Natural killer cell (primary cell): ENCODE measurements around the gene IRF4. TPM values are rescaled to one million over a fixed set of nuclear protein-coding genes. Genes with fewer than 3 reads are reported as not detected.

Experiments used
- ATAC-seq, 3 donors: fragments of 150-1000 bp in 2 of 3; fragments of 200-7000 bp in 1 of 3; cut with Tn5 transposase; 1 replicate in 1 of 3; 2 replicates in 2 of 3; pipeline ENCODE4 v1.10.0; 2021; ENCODE audit warnings: mild to moderate bottlenecking in 2 of 3, moderate library complexity in 2 of 3
- DNase-seq, 2 donors: peaks; one replicate each; pipeline versions ENCODE4 v3.0.0 to v3.0.0-alpha.2; 2013 to 2021; ENCODE audit warnings: mixed read lengths in 1 of 2
- H3K27ac ChIP-seq: one replicate; pipeline ENCODE4 v1.5.1; 2013; ENCODE audit warnings: mild to moderate bottlenecking, low read length
- H3K27me3 ChIP-seq: one replicate; pipeline ENCODE4 v1.6.1; 2013; ENCODE audit warnings: low read length; ENCODE audit not compliant: control insufficient read depth, insufficient read depth
- H3K36me3 ChIP-seq: one replicate; pipeline ENCODE4 v1.6.1; 2013; ENCODE audit warnings: low read length; ENCODE audit not compliant: control insufficient read depth, insufficient read depth
- H3K4me1 ChIP-seq: one replicate; pipeline ENCODE4 v1.6.1; 2013; ENCODE audit warnings: low read length; ENCODE audit not compliant: control insufficient read depth, insufficient read depth
- H3K4me3 ChIP-seq: one replicate; pipeline ENCODE4 v1.5.1; 2013; ENCODE audit warnings: low read length
- H3K9me3 ChIP-seq: one replicate; pipeline ENCODE4 v1.6.1; 2013; ENCODE audit warnings: low read length; ENCODE audit not compliant: control insufficient read depth, insufficient read depth
- H3K27ac Mint-ChIP-seq, 2 donors: one replicate each; pipeline ENCODE4 v1.8.0; 2022; ENCODE audit warnings: mild to moderate bottlenecking in 2 of 2, mixed read lengths in 2 of 2, moderate library complexity in 1 of 2
- H3K27me3 Mint-ChIP-seq, 2 donors: one replicate each; pipeline ENCODE4 v1.8.0; 2022; ENCODE audit warnings: low read depth in 2 of 2, mixed read lengths in 2 of 2
- H3K36me3 Mint-ChIP-seq: one replicate; pipeline ENCODE4 v1.8.0; 2022; ENCODE audit warnings: mixed read lengths
- H3K4me1 Mint-ChIP-seq, 2 donors: one replicate each; pipeline ENCODE4 v1.8.0; 2022; ENCODE audit warnings: mixed read lengths in 2 of 2
- H3K4me3 Mint-ChIP-seq: one replicate; pipeline ENCODE4 v1.8.0; 2022; ENCODE audit warnings: mild to moderate bottlenecking, moderate library complexity, mixed read lengths
- H3K9me3 Mint-ChIP-seq, 2 donors: one replicate each; pipeline ENCODE4 v1.8.0; 2022; ENCODE audit warnings: mixed read lengths in 2 of 2
- WGBS: methylation state at CpG from one replicate; pipeline ENCODE4 v1.1.7; 2013; ENCODE audit warnings: missing lambda C conversion rate; ENCODE audit not compliant: insufficient coverage; 5-methylcytosine and 5-hydroxymethylcytosine counted together
- intact Hi-C: fragments of 100-400 bp; cut with micrococcal nuclease; formaldehyde crosslinking; loops from one replicate; pipeline ENCODE4 v1.14.2; 2022
- total RNA-seq, 4 donors: library from RNA; stranded (reverse); fragments of 120-200 nt in 1 of 4; gene quantifications; one replicate each; pipeline versions ENCODE4 v1.2.3 to v1.2.4, GENCODE V29; 2013 to 2022
- TF ChIP-seq, protein P1 (sequence below): fragments of 200-600 bp; IDR thresholded peaks from one replicate; pipeline ENCODE4 v1.8.0; 2022; ENCODE audit warnings: antibody characterized with exemption

The IRF4 gene
- total RNA-seq, 3 donors from 2014 or later (not counting 1 experiment from before 2014, with no cell fraction given), result 3.5 to 37.5 (median 3.5) TPM

- Mint-ChIP-seq H3K27ac (no peak overlapping the region), H3K36me3 (no peaks in the 10 kb centered on the region), H3K4me1 (peaks cover 17 to 19% of the 10 kb centered on the region in 2 donors), H3K4me3 (no peak overlapping the region), H3K27me3 (no peaks in the 10 kb centered on the region), H3K9me3 (no peaks in the 10 kb centered on the region)
- intact Hi-C loops, result no loop called here
- Histone ChIP-seq H3K9me3 (no peaks in the 10 kb centered on the region), H3K4me1 (peaks cover 17% of the 10 kb centered on the region), H3K27ac (no peak overlapping the region), H3K36me3 (no peaks in the 10 kb centered on the region), H3K27me3 (no peaks in the 10 kb centered on the region), H3K4me3 (no peak overlapping the region)
- TF ChIP-seq, protein P1, sequence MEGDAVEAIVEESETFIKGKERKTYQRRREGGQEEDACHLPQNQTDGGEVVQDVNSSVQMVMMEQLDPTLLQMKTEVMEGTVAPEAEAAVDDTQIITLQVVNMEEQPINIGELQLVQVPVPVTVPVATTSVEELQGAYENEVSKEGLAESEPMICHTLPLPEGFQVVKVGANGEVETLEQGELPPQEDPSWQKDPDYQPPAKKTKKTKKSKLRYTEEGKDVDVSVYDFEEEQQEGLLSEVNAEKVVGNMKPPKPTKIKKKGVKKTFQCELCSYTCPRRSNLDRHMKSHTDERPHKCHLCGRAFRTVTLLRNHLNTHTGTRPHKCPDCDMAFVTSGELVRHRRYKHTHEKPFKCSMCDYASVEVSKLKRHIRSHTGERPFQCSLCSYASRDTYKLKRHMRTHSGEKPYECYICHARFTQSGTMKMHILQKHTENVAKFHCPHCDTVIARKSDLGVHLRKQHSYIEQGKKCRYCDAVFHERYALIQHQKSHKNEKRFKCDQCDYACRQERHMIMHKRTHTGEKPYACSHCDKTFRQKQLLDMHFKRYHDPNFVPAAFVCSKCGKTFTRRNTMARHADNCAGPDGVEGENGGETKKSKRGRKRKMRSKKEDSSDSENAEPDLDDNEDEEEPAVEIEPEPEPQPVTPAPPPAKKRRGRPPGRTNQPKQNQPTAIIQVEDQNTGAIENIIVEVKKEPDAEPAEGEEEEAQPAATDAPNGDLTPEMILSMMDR, result no peak
- DNase-seq (no peak), ATAC-seq (no peak)
- 96% methylated on average over 12 of the region's 12 CpGs for WGBS
Measured at GRCh38 chr6:441126-441920, 49.8 kb downstream of the IRF4 start.

GRCh38 chr6:443621-444159, 52.1 kb downstream of the IRF4 start:
- intact Hi-C loops, result no loop called here
- ATAC-seq (no peak), DNase-seq (no peak)
- 90% methylated on average over 19 of the region's 19 CpGs for WGBS
- no peaks in the 10 kb centered on the region for H3K27me3 ChIP-seq
- no peak overlapping the region for H3K27ac Mint-ChIP-seq
- H3K9me3 ChIP-seq, result no peaks in the 10 kb centered on the region
- H3K36me3 ChIP-seq, result no peaks in the 10 kb centered on the region
- no peak overlapping the region for H3K27ac ChIP-seq
- TF ChIP-seq, protein P1, result no peak
- H3K9me3 Mint-ChIP-seq, result no peaks in the 10 kb centered on the region
- H3K36me3 Mint-ChIP-seq, result no peaks in the 10 kb centered on the region
- no peaks in the 10 kb centered on the region for H3K27me3 Mint-ChIP-seq
- no peak overlapping the region for H3K4me3 Mint-ChIP-seq
- H3K4me1 ChIP-seq, result peaks cover 34% of the 10 kb centered on the region
- H3K4me1 Mint-ChIP-seq, result peaks cover 23 to 27% of the 10 kb centered on the region in 2 donors
- H3K4me3 ChIP-seq, result no peak overlapping the region

DNA sequence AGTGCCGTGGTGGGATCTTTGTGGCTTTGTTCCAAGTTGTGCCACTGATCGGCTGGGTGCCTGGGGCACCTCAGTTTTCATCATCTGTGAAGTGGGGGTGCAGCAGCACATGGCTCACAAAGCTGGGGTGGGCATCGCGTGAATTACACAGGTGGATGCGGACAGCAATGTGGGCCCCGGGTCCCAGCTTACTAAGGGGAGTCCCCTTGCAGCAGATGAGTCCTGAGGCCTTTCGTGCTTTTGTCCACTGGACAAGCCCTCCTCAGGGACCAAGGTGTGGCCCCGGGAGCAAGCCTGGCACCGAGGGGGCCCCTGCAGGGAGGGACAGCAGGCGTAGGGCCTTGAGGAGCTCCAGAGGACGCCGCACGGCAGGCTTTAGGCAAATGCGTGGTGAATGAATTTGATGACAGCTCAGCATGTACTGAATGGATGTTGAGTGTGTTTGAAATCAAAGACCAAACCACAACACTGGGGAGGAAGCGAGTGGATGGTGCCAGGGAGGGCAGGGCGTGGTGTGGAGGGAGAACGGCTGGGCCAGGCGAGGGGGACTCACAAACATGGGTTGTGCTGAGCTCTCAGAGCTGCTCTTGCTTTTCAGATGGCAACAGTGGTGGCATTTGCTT, 53.2 kb downstream of the IRF4 start:
- peak overlapping the region in 1 of 2 donors; percentile 85 for H3K27ac Mint-ChIP-seq
- Histone ChIP-seq H3K4me1 (peaks cover 34% of the 10 kb centered on the region), H3K27ac (no peak overlapping the region), H3K9me3 (no peaks in the 10 kb centered on the region), H3K27me3 (no peaks in the 10 kb centered on the region), H3K36me3 (no peaks in the 10 kb centered on the region), H3K4me3 (no peak overlapping the region)
- TF ChIP-seq, protein P1, result no peak
- intact Hi-C loops, result no loop called here
- ATAC-seq (no peak), DNase-seq (peak in 1 of 2 donors; percentile 76)
- no peaks in the 10 kb centered on the region for H3K9me3 Mint-ChIP-seq
- H3K4me3 Mint-ChIP-seq, result no peak overlapping the region
- H3K36me3 Mint-ChIP-seq, result no peaks in the 10 kb centered on the region
- no peaks in the 10 kb centered on the region for H3K27me3 Mint-ChIP-seq
- 59% methylated on average over 18 of the region's 18 CpGs for WGBS
- H3K4me1 Mint-ChIP-seq, result peaks cover 23 to 27% of the 10 kb centered on the region in 2 donors
